Left kidney (tissue), 2 donors: ENCODE data around the gene FIBCD1. TPM values are rescaled to one million over a fixed set of nuclear protein-coding genes. Genes with fewer than 3 reads are reported as not detected.
"Not testable (repeated sequence)": the region's sequence is repeated elsewhere in the genome, so short reads cannot be mapped to it uniquely, and the experiment has no call there.

ENCODE experiments used
- DNase-seq: peaks from one replicate; pipeline ENCODE4 v3.0.0-alpha.2; 2013
- polyA plus RNA-seq: library from polyadenylated mRNA; unstranded; fragments of 120-200 nt; gene quantifications from one replicate; pipeline ENCODE4 v1.2.1, GENCODE V29; 2013; ENCODE audit not compliant: insufficient read length

The FIBCD1 gene
- polyA plus RNA-seq, 1 donor = 0.08 TPM

DNA sequence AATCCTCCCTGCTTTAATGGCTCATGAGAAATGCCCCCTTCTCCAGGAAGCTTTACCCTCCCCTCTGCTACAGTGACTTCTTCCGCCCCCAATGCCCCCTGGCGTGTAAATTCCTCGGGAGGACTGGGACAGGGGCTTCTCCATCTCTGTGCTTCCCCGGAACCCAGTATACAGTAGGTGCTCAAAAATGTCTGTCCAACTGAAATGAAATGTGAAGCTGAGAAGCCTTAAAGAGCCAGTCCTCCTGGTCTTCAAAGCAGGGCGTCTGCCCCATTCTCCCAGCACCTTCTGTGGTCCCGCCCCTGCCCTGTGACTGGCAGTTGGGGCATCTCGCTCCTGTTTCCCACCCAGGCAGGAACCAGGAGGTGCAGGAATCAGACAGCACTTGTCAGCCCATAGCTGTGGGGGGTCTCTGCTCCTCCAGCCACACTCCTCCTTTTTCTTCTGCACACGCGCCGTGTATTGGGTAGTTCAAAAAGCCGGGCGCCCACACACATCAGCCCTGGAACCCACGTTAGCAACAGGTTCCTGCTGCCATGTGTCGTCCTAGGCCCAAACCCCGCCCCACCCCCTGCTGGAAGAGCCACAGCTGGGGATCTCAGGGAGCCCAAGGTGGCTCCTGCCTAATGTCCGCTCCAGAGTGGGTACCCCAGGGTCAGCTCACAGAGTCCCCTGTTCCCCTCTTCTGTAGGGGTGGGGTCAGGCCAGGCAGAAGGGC is 16.0 kb downstream of the FIBCD1 start:
- DNase-seq = no peak

DNA sequence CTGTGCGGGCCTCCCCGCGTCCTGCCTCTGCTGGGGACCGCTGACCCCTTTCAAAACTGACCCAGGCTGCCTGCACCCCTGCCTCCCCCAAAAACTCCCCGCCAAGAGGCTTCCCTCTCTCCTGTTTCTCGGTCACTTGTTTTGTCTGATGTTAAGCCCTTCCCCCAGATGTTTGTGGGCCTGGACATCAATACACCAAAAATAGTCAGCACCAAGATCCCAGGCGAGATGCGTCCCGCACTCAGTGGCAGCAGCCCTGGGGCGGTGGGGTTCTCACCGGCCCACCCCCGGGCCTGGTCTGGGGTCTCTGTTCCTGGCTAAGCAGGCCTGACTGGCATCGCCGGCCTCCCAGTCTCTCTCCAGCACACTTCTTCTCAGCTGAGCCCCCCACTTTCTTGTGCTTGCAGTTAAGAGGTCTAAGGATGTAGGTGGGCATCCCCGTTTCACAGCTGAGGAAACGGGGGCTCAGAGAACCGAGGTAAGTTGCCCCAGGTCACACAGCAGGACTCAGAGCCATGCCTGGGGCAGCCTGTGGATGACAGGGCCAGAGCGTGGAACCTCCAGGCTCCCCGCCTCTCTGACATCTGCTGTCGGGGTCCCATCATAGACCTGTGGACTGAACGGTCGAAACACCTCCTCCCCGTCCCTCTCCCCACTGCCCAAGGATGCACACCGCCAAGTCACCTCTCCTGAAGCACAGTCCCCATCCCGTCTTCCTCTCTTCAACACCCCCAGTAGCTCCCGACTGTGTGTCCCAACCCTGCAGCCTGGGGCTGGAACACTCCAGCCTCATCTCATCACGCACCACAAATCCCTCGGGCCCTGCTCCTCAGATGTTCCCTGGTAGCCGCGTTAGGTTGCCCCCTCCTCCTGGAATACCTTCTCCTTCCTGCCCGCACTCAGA is 16.8 kb downstream of the FIBCD1 start:
- DNase-seq = no peak

DNA sequence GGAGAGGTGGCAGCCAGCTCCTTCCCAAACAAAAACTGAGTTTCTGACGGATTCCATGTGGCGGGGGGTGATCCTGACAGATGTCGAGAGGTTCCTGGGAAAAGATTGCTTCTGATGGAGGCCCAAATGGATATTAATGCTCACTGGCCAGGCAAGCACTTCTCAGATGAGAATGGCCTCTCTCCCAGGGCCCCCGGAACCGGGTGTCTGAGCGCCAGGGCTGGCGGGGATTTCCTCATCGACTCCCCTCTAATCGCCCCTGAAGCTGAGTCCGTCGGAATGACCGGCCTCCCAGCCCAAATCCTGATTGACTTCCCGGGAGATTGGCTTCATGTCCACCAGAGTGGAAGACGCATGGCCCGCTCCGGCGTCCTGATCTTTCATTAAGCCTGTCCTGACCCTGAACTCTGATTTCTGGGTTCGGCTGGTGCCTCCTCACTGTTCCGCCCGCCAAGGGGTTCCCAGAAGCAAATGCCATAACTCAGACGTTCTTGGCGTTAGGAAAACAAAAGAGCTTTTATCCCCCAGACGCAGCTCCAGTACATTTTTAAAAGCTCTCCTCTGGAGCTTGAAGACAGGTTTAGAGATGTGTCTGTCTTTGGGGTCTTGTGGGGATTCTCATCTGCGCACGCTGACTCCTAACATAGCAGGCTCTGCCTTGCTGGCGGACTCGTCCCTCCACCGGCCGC is 17.6 kb downstream of the FIBCD1 start:
- no peak for DNase-seq

DNA sequence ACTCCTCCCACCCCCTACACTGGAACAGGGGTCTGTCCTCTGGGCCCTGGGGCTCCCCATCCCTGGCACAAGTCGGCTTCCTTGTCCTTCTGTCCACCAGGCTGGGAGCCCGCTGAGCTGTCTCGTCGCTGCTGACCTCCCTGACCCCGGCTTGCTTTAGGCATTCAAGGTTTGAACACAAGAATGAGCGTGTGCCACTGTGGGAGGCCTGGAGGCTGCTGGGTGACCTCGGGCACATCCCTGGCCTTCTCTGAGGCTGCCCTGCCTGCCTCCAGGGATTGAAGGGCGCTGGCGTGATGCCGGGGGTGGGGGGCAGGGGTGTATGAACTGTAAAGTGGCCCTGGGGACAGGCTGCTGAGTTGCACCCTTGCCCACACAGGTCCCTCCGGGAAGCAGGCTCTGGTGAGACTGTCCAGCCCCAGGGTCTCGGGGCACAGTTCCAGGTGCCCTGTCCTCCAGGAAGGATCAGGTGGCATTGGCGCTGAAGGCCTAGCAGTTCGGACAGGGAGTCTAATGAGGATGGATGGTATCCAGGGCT is 18.2 kb downstream of the FIBCD1 start:
- no peak for DNase-seq

DNA sequence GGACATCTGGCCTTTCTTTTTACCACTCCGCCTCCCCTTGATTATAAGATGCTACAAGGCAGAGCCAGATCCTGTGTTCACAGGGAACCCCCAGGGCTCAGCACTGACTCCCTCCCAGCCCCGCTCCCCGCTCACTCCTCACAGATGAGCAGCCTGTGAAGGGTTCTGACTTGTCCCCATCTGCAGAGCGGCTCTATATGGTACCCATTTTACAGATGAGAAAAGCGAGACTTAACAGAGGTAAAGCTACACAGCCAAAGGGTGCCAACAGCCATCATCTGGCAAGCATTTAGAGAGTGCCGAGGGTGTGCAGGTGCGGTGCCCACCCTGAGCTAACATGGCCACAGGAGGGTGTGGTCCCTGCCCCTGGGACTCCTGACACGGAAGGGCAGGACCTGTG is 18.8 kb downstream of the FIBCD1 start:
- no peak for DNase-seq

DNA sequence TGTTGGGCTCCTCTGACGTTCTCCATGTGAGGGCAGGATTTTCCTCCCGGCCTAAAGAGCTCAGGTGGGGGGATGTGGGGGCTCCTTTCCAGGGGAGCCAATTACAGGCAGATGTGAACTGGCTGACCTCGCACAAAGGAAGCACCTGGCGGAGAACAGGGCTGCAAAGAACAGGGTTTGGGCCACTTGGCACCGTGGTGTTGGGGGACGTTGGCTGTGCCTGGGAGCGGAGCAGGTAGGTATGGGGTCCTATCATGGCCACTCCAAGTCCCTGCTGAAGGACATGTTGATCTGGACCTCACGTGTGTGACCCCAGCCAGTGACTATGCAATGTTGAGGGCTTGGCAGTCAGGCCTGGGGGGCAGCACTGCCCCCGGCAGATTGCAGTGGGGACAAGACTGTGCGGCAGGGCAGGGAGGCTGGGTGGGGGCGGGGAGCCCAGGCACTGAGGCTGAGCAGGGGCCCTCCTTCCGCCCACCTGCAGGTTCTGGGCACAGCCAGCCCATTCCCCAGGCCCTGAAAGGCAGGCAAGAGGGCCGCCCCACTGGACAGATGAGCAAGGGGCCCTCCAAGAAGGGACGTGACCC is 19.4 kb downstream of the FIBCD1 start:
- no peak for DNase-seq

DNA sequence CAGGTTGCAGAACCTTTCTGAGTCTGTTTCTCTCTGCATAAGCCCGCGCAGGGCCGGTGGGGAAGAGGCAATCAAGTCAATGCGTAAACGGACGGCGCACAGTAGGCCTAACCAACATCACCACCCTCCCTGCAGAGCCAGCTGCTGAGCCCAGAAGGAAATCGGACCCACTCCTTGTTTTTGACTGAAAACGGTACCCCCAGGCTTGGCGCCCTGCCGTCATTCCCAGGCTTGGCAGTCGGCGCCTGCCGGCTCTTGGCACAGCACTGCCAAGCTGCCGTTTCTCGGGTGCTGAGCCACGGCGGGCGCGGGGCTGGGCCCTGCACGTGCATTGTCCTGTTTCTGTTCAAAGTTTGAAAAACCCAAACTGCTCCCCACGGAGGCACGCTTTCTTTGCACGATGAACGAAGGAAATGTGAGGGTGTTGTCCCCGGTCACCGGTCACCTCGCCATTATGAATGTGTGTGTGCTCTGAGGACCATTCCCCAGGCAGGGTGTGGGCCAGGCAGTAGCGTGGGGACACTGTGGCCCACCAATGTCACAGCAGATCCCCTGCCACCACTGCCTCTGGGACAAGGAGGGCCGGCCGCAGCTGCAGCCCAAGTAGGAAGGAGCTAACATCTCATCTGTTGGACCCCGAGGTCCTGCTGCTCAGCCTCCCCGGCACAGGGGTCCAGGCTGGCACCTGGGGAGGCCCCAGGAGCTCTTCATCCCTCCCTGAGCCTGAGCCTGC is 20.1 kb downstream of the FIBCD1 start:
- DNase-seq = no peak

DNA sequence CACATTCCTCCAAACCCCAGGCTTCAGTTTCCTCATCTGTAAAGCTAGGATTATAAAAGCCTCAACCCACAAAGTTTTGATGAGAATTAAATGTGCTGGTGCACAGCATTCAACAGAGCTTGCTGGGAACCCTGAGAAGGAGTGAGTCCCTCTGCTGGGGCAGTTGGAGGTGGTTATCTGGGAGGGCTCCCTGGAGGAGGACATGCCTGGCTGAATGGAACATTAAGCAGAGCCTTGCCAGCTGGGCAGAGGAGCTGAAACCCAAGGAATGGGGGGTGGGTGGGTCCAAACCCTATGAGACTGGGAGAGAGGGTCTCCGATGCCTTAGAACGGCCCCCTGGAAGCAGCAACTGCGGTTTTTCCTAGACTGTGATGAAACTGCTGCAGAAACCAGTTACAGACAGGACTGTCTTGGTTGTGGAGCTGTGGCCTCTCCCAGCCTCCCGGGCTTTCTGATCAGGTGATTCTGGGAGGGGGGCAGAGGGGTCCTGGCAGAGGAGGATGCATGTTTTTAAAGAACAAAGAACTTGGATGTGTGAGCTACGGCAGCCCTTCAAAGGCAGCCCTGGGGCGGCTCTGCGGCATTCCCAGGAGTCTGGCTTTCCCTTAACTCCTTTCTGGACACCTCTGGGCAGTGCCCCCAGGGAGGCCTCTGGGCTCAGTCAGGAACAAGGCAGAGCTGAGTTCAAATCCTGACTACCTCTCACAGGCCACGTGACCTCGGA is 20.8 kb downstream of the FIBCD1 start:
- DNase-seq = no peak

DNA sequence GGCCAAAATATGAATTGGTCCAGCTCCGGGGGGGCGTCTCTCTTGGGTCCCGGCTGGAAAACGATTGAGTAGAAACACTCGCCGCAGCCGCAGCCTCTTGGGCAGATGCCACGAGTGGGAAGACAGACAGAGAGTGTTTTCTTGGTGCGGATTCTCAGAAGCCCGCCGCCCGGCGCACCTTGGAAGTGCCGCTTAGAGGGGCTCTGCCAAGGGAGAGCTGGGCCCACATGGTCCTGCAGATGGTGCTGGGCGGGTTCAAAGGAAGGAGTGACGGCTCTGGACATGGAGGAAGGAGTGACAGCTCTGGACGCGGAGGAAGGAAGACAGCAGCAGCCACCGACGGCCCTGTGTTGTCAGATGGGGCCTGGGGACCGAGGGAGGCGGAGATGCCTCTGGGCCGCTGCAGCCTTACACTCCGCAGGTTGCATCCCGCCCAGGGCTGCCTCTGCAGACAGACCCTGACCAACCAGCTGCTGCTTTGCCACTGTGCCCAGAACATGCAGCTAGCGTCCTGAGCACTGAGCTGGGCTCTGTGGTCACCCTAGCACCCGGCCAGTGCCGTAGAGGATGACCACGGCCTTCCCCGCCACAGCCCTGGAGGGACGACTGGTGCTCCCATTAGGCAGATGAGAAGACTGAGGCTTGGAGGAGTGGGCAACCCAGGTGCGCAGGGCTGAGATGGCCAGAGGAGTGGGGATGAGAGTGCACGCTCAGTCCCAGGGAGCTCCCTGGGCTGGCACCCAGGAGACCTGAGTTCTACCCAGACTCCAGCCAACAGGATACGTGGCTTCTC is 21.7 kb downstream of the FIBCD1 start:
- DNase-seq = no peak

DNA sequence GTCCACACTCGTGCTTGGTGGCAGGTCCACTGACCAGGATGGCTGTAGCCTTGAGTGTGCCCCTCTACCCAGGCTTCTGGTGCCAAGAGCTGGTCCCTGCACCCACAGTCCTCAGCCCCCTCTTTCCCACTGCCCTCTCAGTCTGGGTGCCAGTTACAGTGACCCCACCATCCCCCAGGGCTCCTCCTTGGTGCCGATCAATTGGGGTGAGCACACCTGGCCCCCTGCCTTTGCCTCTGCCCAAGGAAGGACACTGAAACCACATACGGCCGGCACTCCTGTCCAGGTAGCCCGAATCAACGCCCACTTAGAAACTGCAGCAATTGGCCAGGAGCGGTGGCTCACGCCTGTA is 24.0 kb downstream of the FIBCD1 start:
- DNase-seq = no peak

DNA sequence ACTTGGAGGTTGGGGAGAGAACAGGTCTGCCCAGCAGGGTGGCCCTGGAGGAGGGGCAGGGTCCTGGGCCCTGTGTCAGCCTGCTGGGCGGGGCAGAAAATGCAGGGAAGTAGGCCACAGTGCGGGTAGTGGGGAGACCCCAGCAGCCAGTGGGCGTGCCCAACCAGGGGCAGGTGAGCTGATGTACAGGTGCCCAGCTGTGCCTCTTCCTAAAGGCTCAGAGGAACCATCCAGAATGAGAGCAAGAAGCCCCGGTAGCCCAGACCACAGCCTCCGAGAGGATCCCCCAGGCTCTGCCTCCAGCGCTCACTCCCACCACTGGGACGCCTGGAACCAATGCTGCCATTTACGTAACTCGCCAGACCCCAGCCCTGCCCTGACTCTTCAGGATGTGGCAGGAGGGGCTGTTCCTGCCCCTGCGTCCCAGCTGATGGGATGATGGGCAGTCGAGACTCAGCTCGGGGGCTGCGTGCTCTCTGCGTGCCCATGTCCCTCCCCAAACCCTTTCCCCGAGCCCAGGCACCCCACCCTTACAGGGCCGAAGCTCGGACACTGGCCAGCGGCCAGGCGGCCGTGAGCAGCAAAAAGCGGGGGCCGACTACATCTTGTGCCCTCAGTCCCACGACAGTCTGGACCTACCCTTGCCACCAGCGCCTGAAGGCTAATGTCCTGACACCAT is 24.5 kb downstream of the FIBCD1 start:
- DNase-seq = no peak

DNA sequence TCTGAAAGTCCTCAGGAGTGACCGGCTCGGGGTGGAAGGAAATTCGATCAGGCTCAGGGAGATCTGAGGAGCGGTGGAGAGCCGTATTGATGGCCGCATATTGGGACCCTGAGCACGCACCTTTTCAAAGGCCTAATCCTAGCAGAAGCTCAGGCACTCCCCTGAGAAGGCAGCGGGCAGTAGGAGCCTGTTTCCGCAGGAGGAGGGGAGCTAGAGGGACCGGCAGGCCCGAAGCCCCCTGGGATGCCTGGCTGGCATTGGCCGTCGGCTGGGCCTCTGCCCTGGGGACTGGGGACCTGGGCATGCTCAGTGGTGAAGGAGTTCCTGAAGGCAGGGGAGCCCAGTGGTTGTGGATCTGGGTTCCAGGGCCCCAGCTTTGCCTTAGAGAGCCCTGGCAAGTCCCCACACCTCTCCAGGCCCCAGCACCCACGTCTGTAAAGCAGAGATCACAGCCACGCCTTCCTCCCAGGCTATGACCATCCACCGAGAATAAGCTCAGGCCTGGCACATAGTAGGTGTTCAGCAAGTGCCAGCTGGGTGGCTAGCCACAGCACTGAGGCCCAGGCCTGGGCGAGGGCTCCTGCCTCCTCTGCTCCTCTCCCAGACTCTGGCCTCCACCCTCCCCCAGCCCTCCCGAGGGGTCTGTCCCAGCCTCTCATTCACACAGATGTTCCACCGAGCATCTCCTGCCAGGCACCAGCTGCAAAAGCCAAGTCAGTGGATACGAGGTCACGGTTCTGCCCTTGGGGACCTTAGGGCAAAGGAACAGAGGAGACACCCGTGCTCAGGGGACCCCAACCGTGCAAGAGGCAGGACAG is 25.2 kb downstream of the FIBCD1 start:
- DNase-seq = no peak

DNA sequence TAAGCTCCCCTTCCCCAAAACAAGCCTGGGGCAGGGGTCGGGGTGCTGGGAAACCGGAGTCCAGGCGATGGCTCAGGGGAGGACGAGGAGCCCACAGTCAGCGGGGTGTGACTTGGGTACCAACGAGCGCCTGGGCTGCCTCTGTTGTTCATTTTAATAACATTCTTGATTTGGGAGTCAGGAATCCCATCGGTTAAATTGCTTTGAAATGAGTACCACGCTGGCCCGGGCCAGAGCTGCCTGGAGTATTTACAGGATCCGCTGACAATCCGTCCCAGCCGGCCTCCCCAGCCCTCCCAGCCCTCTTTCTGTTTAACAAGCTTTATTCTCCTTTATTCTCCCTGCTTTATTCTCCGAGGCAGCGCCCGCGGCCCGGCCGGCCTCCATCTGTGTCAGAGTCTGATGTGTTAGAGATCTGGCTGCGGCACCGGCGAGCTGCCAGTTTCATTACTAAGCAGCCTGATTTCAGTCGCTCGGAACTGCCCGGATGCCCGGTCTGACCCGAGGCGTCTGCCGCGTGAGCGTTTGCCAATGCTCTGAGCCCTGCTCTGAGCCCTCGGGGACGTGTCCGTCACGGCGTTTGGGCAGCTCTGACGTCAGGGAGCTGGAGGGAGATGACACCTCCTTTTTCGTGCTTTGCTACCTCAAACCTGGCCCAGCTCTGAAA is 26.0 kb downstream of the FIBCD1 start:
- no peak for DNase-seq

DNA sequence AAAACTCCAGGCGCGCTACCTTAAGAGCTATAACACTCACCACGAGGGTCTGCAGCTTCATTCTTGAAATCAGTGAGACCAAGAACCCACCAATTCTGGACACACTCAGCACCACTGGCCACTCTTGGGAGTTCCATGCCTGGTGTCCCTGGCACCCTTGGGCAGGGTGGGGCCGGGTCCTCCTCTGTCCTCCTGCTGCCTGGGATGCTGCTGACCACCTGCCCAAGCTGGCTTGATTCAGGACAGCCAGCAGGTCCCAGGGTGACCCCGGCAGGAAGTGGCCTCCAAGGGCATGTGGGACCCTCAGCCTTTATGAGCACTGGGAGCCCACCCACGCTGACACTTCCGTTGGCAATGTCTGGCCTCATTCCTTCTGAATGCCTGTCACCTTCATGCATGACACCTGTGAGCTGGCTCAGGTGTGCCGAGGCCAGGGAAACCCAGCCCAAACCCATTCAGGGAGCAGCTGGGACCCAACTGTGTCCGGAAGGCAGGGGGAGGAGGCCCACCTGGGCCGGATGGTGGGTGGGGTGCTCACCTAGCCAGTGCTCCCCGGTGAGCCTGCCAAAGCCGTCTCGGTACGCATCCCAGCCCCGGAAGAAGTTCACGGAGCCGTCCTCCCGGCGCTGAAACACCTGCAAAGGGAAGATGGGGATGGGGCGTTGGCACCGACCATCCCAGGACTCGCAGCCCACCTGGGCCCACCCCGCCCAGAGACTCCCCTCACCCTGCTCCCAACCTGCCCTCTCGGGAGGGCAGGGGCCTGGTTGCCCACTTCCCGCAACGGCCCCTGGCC is 27.6 kb downstream of the FIBCD1 start:
- DNase-seq = no peak

DNA sequence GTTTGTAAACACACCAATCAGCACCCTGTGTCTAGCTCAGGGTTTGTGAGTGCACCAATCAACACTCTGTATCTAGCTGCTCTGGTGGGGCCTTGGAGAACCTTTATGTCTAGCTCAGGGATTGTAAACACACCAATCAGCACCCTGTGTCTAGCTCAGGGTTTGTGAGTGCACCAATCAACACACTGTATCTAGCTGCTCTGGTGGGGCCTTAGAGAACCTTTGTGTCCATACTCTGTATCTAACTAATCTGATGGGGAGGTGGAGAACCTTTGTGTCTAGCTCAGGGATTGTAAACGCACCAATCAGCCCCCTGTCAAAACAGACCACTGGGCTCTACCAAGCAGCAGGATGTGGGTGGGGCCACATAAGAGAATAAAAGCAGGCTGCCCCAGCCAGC is 28.4 kb downstream of the FIBCD1 start:
- not testable (repeated sequence) for DNase-seq

DNA sequence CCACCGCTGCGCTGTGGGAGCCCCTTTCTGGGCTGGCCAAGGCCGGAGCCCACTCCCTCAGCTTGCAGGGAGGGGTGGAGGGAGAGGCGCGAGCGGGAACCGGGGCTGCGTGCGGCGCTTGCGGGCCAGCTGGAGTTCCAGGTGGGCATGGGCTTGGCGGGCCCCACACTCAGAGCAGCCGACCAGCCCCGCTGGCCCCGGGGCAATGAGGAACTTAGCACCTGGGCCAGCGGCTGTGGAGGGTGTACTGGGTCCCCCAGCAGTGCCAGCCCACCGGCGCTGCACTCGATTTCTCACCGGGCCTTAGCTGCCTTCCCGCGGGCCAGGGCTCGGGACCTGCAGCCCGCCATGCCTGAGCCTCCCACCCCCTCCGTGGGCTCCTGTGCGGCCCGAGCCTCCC is 29.0 kb downstream of the FIBCD1 start:
- not testable (repeated sequence) for DNase-seq

DNA sequence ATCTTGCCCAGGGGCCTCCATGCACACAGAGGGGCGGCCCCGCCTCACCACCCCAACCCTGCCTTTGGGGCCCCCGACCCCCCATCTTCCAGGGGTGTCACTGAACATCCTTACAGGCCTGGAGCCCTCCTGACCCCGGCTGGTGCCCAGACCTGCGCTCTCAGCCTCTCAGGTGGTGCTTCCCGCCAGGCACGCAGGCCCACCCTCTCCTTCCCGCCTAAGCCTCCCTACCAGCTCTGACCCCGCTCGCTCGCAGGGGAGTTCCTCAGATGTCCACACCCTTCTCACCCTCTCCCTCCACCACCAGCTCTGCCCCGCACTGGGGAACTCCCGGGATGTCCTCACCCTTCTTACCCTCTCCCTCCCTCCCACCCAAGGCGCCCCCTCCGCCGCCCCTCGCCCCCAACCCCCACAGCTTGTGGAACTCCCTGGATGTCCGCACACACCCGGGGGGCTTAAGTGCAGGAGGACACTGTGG is 30.1 kb downstream of the FIBCD1 start:
- DNase-seq = no peak
